ENCODE measurements around the gene COL4A2. TPM values are rescaled to one million over a fixed set of nuclear protein-coding genes. Genes with fewer than 3 reads are reported as not detected.
"Not testable (repeated sequence)": the region's sequence is repeated elsewhere in the genome, so short reads cannot be mapped to it uniquely, and the experiment has no call there.

COL4A2 gene
- total RNA-seq, 1 donor from 2014 or later, result 126 TPM

- DNase-seq, result no peak
- no peak for ATAC-seq
- intact Hi-C loops (cut with micrococcal nuclease), result no loop called here
Observed at GRCh38 chr13:110483386-110483968, 176.4 kb downstream of the COL4A2 start.

- ATAC-seq, result no peak
- intact Hi-C loops (cut with micrococcal nuclease), result no loop called here
- no peak for DNase-seq
Observed at GRCh38 chr13:110484290-110485048, 177.4 kb downstream of the COL4A2 start.

- intact Hi-C loops (cut with micrococcal nuclease), result no loop called here
- ATAC-seq (no peak), DNase-seq (no peak)
Observed at GRCh38 chr13:110485604-110486003, 178.5 kb downstream of the COL4A2 start.

- intact Hi-C loops (cut with micrococcal nuclease), result no loop called here
Observed at GRCh38 chr13:110486061-110486715, 179.1 kb downstream of the COL4A2 start.

GRCh38 chr13:110486880-110487279, 179.8 kb downstream of the COL4A2 start:
- DNase-seq; ATAC-seq; intact Hi-C loops (cut with micrococcal nuclease): not testable (repeated sequence)

More at GRCh38 chr13:110486061-110486715, 179.1 kb downstream of the COL4A2 start:
- no peak for DNase-seq
- ATAC-seq, result no peak

- intact Hi-C loops (cut with micrococcal nuclease), result no loop called here
- no peak for DNase-seq
- no peak for ATAC-seq
Observed at GRCh38 chr13:110490009-110490770, 183.1 kb downstream of the COL4A2 start.

GRCh38 chr13:110491869-110492678, 185.0 kb downstream of the COL4A2 start:
- no peak for DNase-seq
- no peak for ATAC-seq
- intact Hi-C loops (cut with micrococcal nuclease), result no loop called here

- intact Hi-C loops (cut with micrococcal nuclease), result no loop called here
- ATAC-seq (no peak), DNase-seq (no peak)
Observed at GRCh38 chr13:110492679-110493593, 185.9 kb downstream of the COL4A2 start.

GRCh38 chr13:110493613-110494012, 186.5 kb downstream of the COL4A2 start:
- intact Hi-C loops (cut with micrococcal nuclease), result no loop called here
- no peak for DNase-seq
- ATAC-seq, result no peak

- ATAC-seq (no peak), DNase-seq (no peak)
- intact Hi-C loops (cut with micrococcal nuclease), result no loop called here
Observed at GRCh38 chr13:110495376-110495775, 188.3 kb downstream of the COL4A2 start.

GRCh38 chr13:110495881-110496280, 188.8 kb downstream of the COL4A2 start:
- no peak for DNase-seq
- intact Hi-C loops (cut with micrococcal nuclease), result no loop called here
- no peak for ATAC-seq

- intact Hi-C loops (cut with micrococcal nuclease), result no loop called here
- ATAC-seq, result no peak
- DNase-seq, result no peak
Observed at GRCh38 chr13:110496281-110496680, 189.2 kb downstream of the COL4A2 start.

- DNase-seq, result no peak
- no peak for ATAC-seq
- intact Hi-C loops (cut with micrococcal nuclease), result no loop called here
Observed at GRCh38 chr13:110497003-110497402, 189.9 kb downstream of the COL4A2 start.

GRCh38 chr13:110497896-110498295, 190.8 kb downstream of the COL4A2 start:
- DNase-seq; ATAC-seq; intact Hi-C loops (cut with micrococcal nuclease): not testable (repeated sequence)

GRCh38 chr13:110498327-110498726, 191.2 kb downstream of the COL4A2 start:
- no peak for DNase-seq
- intact Hi-C loops (cut with micrococcal nuclease), result no loop called here

GRCh38 chr13:110498765-110499164, 191.7 kb downstream of the COL4A2 start:
- intact Hi-C loops (cut with micrococcal nuclease), result no loop called here
- ATAC-seq (no peak), DNase-seq (no peak)

More at GRCh38 chr13:110498327-110498726, 191.2 kb downstream of the COL4A2 start:
- ATAC-seq, result no peak

- DNase-seq (no peak), ATAC-seq (no peak)
- intact Hi-C loops (cut with micrococcal nuclease), result loop anchor here (10.0 kb wide), 1 partner anchor 65 kb away; the partner anchor contains the start of gene RAB20
Observed at GRCh38 chr13:110499621-110500281, 192.7 kb downstream of the COL4A2 start.

All from left ventricle myocardium superior (tissue), 1 donor.